ENCODE data around the gene EPSTI1. TPM values are rescaled to one million over a fixed set of nuclear protein-coding genes. Genes with fewer than 3 reads are reported as not detected.

The EPSTI1 gene
- total RNA-seq, 1 donor from 2014 or later = 96.0 TPM

DNA sequence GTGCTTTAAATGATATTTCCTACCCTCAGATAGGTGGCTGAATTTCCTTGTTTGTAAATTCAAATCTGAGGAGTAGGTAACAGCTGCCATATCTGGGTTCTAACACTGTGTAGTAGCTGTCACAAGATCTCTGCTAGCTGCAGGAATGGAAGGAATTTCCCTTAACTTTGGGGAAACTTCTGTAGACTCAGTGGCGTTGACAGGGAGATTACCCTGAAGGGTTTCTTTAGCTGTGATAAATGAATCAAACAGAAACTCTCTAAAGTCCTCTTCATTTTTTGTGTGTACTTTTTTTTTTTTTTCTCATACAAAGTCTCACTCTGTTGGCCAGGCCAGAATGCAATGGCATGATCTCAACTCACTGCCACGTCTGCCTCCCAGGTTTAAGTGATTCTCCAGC is 5.3 kb upstream of the EPSTI1 start:
- no peak overlapping the region for H2AFZ ChIP-seq (ENCODE audit: low read depth, low read length)
- H3K36me3 ChIP-seq (ENCODE audit: insufficient read depth, low read length) = no peaks in the 10 kb centered on the region
- H3K79me2 ChIP-seq (ENCODE audit: insufficient read depth, low read length) = no peaks in the 10 kb centered on the region
- H3K36me3 Mint-ChIP-seq (ENCODE audit: low read depth, unreplicated experiment) = no peaks in the 10 kb centered on the region
- TF ChIP-seq, protein P1, sequence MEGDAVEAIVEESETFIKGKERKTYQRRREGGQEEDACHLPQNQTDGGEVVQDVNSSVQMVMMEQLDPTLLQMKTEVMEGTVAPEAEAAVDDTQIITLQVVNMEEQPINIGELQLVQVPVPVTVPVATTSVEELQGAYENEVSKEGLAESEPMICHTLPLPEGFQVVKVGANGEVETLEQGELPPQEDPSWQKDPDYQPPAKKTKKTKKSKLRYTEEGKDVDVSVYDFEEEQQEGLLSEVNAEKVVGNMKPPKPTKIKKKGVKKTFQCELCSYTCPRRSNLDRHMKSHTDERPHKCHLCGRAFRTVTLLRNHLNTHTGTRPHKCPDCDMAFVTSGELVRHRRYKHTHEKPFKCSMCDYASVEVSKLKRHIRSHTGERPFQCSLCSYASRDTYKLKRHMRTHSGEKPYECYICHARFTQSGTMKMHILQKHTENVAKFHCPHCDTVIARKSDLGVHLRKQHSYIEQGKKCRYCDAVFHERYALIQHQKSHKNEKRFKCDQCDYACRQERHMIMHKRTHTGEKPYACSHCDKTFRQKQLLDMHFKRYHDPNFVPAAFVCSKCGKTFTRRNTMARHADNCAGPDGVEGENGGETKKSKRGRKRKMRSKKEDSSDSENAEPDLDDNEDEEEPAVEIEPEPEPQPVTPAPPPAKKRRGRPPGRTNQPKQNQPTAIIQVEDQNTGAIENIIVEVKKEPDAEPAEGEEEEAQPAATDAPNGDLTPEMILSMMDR (IDR thresholded peaks at IDR 0.05; ENCODE audit: insufficient read depth, low read depth, low read length) = no peak
- TF ChIP-seq EZH2 (IDR thresholded peaks at IDR 0.05; ENCODE audit: insufficient read depth, low read length) = no peak
- H3K4me3 Mint-ChIP-seq (ENCODE audit: unreplicated experiment) = no peak overlapping the region
- peaks cover 33% of the 10 kb centered on the region for H3K4me1 Mint-ChIP-seq (ENCODE audit: low read depth, unreplicated experiment)
- H3K4me2 ChIP-seq (ENCODE audit: low read length) = peak overlapping the region; percentile 38
- peaks cover 1% of the 10 kb centered on the region for H3K9me3 Mint-ChIP-seq (ENCODE audit: unreplicated experiment)
- no peaks in the 10 kb centered on the region for H3K27me3 ChIP-seq (ENCODE audit: insufficient read depth, low read length)
- no peak overlapping the region for H3K4me3 ChIP-seq (ENCODE audit: insufficient read depth, low read depth, low read length)
- FAIRE-seq (no peak), DNase-seq (ENCODE audit: low read depth) (no peak)
- H3K4me1 ChIP-seq (ENCODE audit: insufficient read depth, low read length) = peaks cover 9% of the 10 kb centered on the region
- H4K20me1 ChIP-seq (ENCODE audit: insufficient read depth, low read length) = no peaks in the 10 kb centered on the region
- H3K9me3 ChIP-seq (ENCODE audit: insufficient read depth, low read depth, low read length) = no peaks in the 10 kb centered on the region
- H3K27ac ChIP-seq (ENCODE audit: low read depth, low read length) = no peak overlapping the region
- H3K27me3 Mint-ChIP-seq (ENCODE audit: low read depth, unreplicated experiment) = no peaks in the 10 kb centered on the region
- no peak overlapping the region for H3K9ac ChIP-seq (ENCODE audit: low read length)
- H3K27ac Mint-ChIP-seq (ENCODE audit: unreplicated experiment) = peak overlapping the region; percentile 63

DNA sequence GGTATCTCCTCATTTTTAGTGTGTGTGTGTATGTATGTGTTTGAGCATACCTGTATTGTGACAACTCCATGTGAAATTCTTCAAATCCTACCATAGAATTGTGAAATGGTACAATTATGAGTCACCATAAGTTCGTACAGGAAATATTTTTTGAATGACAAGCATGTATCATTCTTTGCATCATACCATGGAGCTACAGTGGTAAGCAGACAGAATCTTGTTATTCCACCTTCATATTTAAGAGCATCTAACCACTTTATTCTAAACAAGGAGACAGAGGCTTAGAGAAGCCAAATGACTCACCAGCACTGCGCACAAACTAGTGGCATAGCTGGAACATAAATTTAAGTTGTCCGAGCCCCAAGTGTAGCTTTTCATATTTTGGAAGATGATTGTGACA is 4.5 kb upstream of the EPSTI1 start:
- Histone ChIP-seq H3K27me3 (ENCODE audit: insufficient read depth, low read length) (no peaks in the 10 kb centered on the region), H2AFZ (ENCODE audit: low read depth, low read length) (no peak overlapping the region), H3K36me3 (ENCODE audit: insufficient read depth, low read length) (no peaks in the 10 kb centered on the region), H4K20me1 (ENCODE audit: insufficient read depth, low read length) (no peaks in the 10 kb centered on the region), H3K79me2 (ENCODE audit: insufficient read depth, low read length) (no peaks in the 10 kb centered on the region), H3K9me3 (ENCODE audit: insufficient read depth, low read depth, low read length) (no peaks in the 10 kb centered on the region), H3K9ac (ENCODE audit: low read length) (no peak overlapping the region), H3K27ac (ENCODE audit: low read depth, low read length) (no peak overlapping the region), H3K4me2 (ENCODE audit: low read length) (peak overlapping the region; percentile 38), H3K4me1 (ENCODE audit: insufficient read depth, low read length) (peaks cover 11% of the 10 kb centered on the region), H3K4me3 (ENCODE audit: insufficient read depth, low read depth, low read length) (no peak overlapping the region)
- TF ChIP-seq, protein P1 (IDR thresholded peaks at IDR 0.05; ENCODE audit: insufficient read depth, low read depth, low read length) = no peak
- no peak for TF ChIP-seq EZH2 (IDR thresholded peaks at IDR 0.05; ENCODE audit: insufficient read depth, low read length)
- H3K9me3 Mint-ChIP-seq (ENCODE audit: unreplicated experiment) = peaks cover 1% of the 10 kb centered on the region
- H3K27ac Mint-ChIP-seq (ENCODE audit: unreplicated experiment) = peak overlapping the region; percentile 63
- DNase-seq (ENCODE audit: low read depth) (peak; percentile 77), FAIRE-seq (peak; percentile 95)
- no peaks in the 10 kb centered on the region for H3K36me3 Mint-ChIP-seq (ENCODE audit: low read depth, unreplicated experiment)
- H3K27me3 Mint-ChIP-seq (ENCODE audit: low read depth, unreplicated experiment) = no peaks in the 10 kb centered on the region
- peaks cover 34% of the 10 kb centered on the region for H3K4me1 Mint-ChIP-seq (ENCODE audit: low read depth, unreplicated experiment)
- no peak overlapping the region for H3K4me3 Mint-ChIP-seq (ENCODE audit: unreplicated experiment)

DNA sequence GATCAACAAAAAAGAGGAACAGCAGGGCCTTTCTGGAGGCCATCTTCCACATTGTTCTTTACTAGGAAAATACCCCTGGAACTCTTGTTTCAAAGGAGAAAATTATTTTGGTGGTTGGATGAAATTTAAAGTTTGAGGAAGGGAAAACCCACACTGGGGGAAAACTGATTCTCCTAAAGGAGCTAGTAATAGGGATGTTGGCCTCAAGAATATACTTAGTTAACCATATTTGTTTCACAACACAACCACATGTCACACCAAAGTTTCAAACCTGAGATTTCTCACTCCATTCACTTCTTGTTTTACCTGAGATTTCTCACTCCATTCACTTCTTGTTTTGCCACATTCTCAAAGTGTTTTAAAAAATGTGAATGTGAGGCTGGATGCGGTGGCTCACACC is 2.8 kb upstream of the EPSTI1 start:
- FAIRE-seq (no peak), DNase-seq (ENCODE audit: low read depth) (no peak)
- TF ChIP-seq, protein P1 (IDR thresholded peaks at IDR 0.05; ENCODE audit: insufficient read depth, low read depth, low read length) = no peak
- no peak for TF ChIP-seq EZH2 (IDR thresholded peaks at IDR 0.05; ENCODE audit: insufficient read depth, low read length)
- H3K4me1 ChIP-seq (ENCODE audit: insufficient read depth, low read length) = peaks cover 13% of the 10 kb centered on the region
- H3K4me3 ChIP-seq (ENCODE audit: insufficient read depth, low read depth, low read length) = no peak overlapping the region
- peaks cover 31% of the 10 kb centered on the region for H3K4me1 Mint-ChIP-seq (ENCODE audit: low read depth, unreplicated experiment)
- no peak overlapping the region for H2AFZ ChIP-seq (ENCODE audit: low read depth, low read length)
- H3K9me3 ChIP-seq (ENCODE audit: insufficient read depth, low read depth, low read length) = no peaks in the 10 kb centered on the region
- no peaks in the 10 kb centered on the region for H3K27me3 Mint-ChIP-seq (ENCODE audit: low read depth, unreplicated experiment)
- H3K9me3 Mint-ChIP-seq (ENCODE audit: unreplicated experiment) = no peaks in the 10 kb centered on the region
- H3K79me2 ChIP-seq (ENCODE audit: insufficient read depth, low read length) = no peaks in the 10 kb centered on the region
- H3K36me3 Mint-ChIP-seq (ENCODE audit: low read depth, unreplicated experiment) = no peaks in the 10 kb centered on the region
- no peak overlapping the region for H3K4me3 Mint-ChIP-seq (ENCODE audit: unreplicated experiment)
- H3K9ac ChIP-seq (ENCODE audit: low read length) = no peak overlapping the region
- H3K27ac Mint-ChIP-seq (ENCODE audit: unreplicated experiment) = no peak overlapping the region
- no peak overlapping the region for H3K4me2 ChIP-seq (ENCODE audit: low read length)
- no peaks in the 10 kb centered on the region for H3K36me3 ChIP-seq (ENCODE audit: insufficient read depth, low read length)
- H3K27me3 ChIP-seq (ENCODE audit: insufficient read depth, low read length) = no peaks in the 10 kb centered on the region
- H4K20me1 ChIP-seq (ENCODE audit: insufficient read depth, low read length) = no peaks in the 10 kb centered on the region
- no peak overlapping the region for H3K27ac ChIP-seq (ENCODE audit: low read depth, low read length)
